Sigmoid colon (tissue), 4 donors: Measurements from ENCODE around the gene FLT1.

Experiments
- EP300 ChIP-seq, 4 donors: sonication (generic); formaldehyde crosslinking; IDR thresholded peaks; one replicate each; pipeline ENCODE4 v1.6.1; 2017; ENCODE audit warnings: antibody characterized with exemption in 4 of 4
- POLR2A ChIP-seq, 2 donors: fragments of 450-650 bp; IDR thresholded peaks; one replicate each; pipeline ENCODE4 v1.6.1; 2016; ENCODE audit warnings: antibody characterized with exemption in 2 of 2, mild to moderate bottlenecking in 2 of 2, moderate library complexity in 2 of 2
- POLR2AphosphoS5 ChIP-seq, 4 donors: sonication (generic); formaldehyde crosslinking; IDR thresholded peaks; one replicate each; pipeline ENCODE4 v1.6.1; 2017; ENCODE audit warnings: antibody characterized with exemption in 4 of 4
- TF ChIP-seq, protein P1 (sequence below), 4 experiments: fragments of 450-650 bp in 3 of 4; fragments of 200-600 bp in 1 of 4; IDR thresholded peaks; one replicate each; pipeline ENCODE4 v1.5.1; 2016 to 2019; ENCODE audit warnings: antibody characterized with exemption in 4 of 4, mild to moderate bottlenecking in 3 of 4, moderate library complexity in 2 of 4

DNA sequence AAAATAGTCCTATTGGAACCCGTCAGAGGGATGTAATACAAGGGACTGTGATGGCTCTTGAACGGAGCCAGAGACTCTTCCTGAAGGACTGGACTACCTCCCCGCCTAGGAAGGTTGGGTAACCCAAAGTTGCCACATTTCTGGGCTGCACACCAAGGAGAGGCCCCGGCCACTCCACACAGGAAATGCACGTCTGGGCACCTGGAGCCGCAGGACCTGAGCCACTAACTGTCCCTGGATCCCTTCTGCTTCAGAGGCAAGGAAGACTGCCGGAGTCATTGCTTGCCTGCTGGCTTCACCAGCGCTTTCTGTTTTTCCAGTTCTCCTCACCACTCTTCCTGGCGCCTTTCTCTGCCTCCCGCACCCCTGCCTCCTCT, 1.2 kb upstream of the FLT1 start:
- TF ChIP-seq, protein P1, sequence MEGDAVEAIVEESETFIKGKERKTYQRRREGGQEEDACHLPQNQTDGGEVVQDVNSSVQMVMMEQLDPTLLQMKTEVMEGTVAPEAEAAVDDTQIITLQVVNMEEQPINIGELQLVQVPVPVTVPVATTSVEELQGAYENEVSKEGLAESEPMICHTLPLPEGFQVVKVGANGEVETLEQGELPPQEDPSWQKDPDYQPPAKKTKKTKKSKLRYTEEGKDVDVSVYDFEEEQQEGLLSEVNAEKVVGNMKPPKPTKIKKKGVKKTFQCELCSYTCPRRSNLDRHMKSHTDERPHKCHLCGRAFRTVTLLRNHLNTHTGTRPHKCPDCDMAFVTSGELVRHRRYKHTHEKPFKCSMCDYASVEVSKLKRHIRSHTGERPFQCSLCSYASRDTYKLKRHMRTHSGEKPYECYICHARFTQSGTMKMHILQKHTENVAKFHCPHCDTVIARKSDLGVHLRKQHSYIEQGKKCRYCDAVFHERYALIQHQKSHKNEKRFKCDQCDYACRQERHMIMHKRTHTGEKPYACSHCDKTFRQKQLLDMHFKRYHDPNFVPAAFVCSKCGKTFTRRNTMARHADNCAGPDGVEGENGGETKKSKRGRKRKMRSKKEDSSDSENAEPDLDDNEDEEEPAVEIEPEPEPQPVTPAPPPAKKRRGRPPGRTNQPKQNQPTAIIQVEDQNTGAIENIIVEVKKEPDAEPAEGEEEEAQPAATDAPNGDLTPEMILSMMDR (IDR thresholded peaks at IDR 0.05) = no peak
- TF ChIP-seq POLR2AphosphoS5 (IDR thresholded peaks at IDR 0.05) = no peak
- no peak for TF ChIP-seq POLR2A (IDR thresholded peaks at IDR 0.05)
- no peak for TF ChIP-seq EP300 (IDR thresholded peaks at IDR 0.05)
